Mesenchymal stem cell (in vitro differentiated cells and primary cell): Measurements from ENCODE around the gene DMD.
"Not testable (repeated sequence)": the region's sequence is repeated elsewhere in the genome, so short reads cannot be mapped to it uniquely, and the experiment has no call there.

ENCODE experiments used
- DNase-seq: peaks from one replicate; pipeline ENCODE4 v3.0.0-alpha.2; 2013
- H2AFZ ChIP-seq: one replicate; pipeline ENCODE4 v1.6.1; 2013; ENCODE audit warnings: low read depth, mild to moderate bottlenecking, control low read depth, inconsistent platforms, low read length, moderate library complexity
- H2AK5ac ChIP-seq: 2 replicates; pipeline ENCODE4 v1.6.1; 2013; ENCODE audit warnings: low read length, moderate library complexity, mild to moderate bottlenecking, inconsistent platforms; ENCODE audit not compliant: severe bottlenecking
- H2BK120ac ChIP-seq: one replicate; pipeline ENCODE4 v1.6.1; 2013; ENCODE audit warnings: low read depth, mild to moderate bottlenecking, inconsistent platforms, low read length, moderate library complexity
- H2BK12ac ChIP-seq, 2 experiments: one replicate each; pipeline ENCODE4 v1.6.1; 2013; ENCODE audit warnings: inconsistent platforms in 2 of 2, low read length in 2 of 2, mild to moderate bottlenecking in 2 of 2, moderate library complexity in 2 of 2, control low read depth in 1 of 2
- H2BK15ac ChIP-seq: one replicate; pipeline ENCODE4 v1.6.1; 2013; ENCODE audit warnings: mild to moderate bottlenecking, low read depth, inconsistent platforms; ENCODE audit not compliant: poor library complexity, severe bottlenecking
- H2BK5ac ChIP-seq: 2 replicates; pipeline ENCODE4 v1.6.1; 2013; ENCODE audit warnings: low read depth, mild to moderate bottlenecking, low read length, control low read depth, inconsistent platforms; ENCODE audit not compliant: poor library complexity, severe bottlenecking
- H3K14ac ChIP-seq, 2 experiments: one replicate each; pipeline ENCODE4 v1.6.1; 2013; ENCODE audit warnings: inconsistent platforms in 2 of 2, low read length in 2 of 2, control low read depth in 1 of 2, mild to moderate bottlenecking in 1 of 2, moderate library complexity in 1 of 2
- H3K18ac ChIP-seq, 2 experiments: one replicate each; pipeline ENCODE4 v1.6.1; 2013; ENCODE audit warnings: inconsistent platforms in 2 of 2, low read length in 2 of 2, control low read depth in 1 of 2, low read depth in 1 of 2, mild to moderate bottlenecking in 1 of 2
- H3K23ac ChIP-seq, 2 experiments: one replicate each; pipeline ENCODE4 v1.6.1; 2013; ENCODE audit warnings: inconsistent platforms in 2 of 2, low read length in 2 of 2, mild to moderate bottlenecking in 2 of 2, moderate library complexity in 2 of 2, control low read depth in 1 of 2
- H3K27ac ChIP-seq: 2 replicates; pipeline ENCODE4 v1.5.1; 2013; ENCODE audit warnings: mild to moderate bottlenecking, moderate library complexity, low read length, control low read depth, inconsistent platforms; ENCODE audit not compliant: poor library complexity, severe bottlenecking
- H3K27me3 ChIP-seq, 2 experiments: 2 replicates each; pipeline versions ENCODE4 v1.6.1 to v1.7.0; 2013; ENCODE audit warnings: low read length in 2 of 2, mild to moderate bottlenecking in 2 of 2, moderate library complexity in 2 of 2, control low read depth in 1 of 2, inconsistent platforms in 1 of 2; ENCODE audit not compliant: control insufficient read depth in 1 of 2, insufficient read depth in 1 of 2
- H3K36me3 ChIP-seq, 2 experiments: 2 replicates each; pipeline versions ENCODE4 v1.6.1 to v1.7.0; 2013; ENCODE audit warnings: low read length in 2 of 2, control low read depth in 1 of 2, inconsistent platforms in 1 of 2, low read depth in 1 of 2, mild to moderate bottlenecking in 1 of 2; ENCODE audit not compliant: insufficient read depth in 2 of 2, control insufficient read depth in 1 of 2
- H3K4ac ChIP-seq, 2 experiments: one replicate each; pipeline ENCODE4 v1.6.1; 2013; ENCODE audit warnings: inconsistent platforms in 2 of 2, low read length in 2 of 2, mild to moderate bottlenecking in 2 of 2, moderate library complexity in 2 of 2, control low read depth in 1 of 2, low read depth in 1 of 2
- H3K4me1 ChIP-seq: 2 replicates; pipeline ENCODE4 v1.6.1; 2013; ENCODE audit warnings: low read depth, low read length, control low read depth; ENCODE audit not compliant: control insufficient read depth, insufficient read depth
- H3K4me2 ChIP-seq: 2 replicates; pipeline ENCODE4 v1.6.1; 2013; ENCODE audit warnings: low read length, mild to moderate bottlenecking, inconsistent platforms; ENCODE audit not compliant: poor library complexity, severe bottlenecking
- H3K4me3 ChIP-seq, 2 experiments: 2 replicates each; pipeline versions ENCODE4 v1.5.1 to v1.7.0; 2013; ENCODE audit warnings: low read length in 2 of 2, mild to moderate bottlenecking in 2 of 2, control low read depth in 1 of 2, low read depth in 1 of 2; ENCODE audit not compliant: insufficient read depth in 1 of 2
- H3K79me1 ChIP-seq: replicated peaks from 2 replicates; pipeline ENCODE4 v1.6.1; 2013; ENCODE audit warnings: mild to moderate bottlenecking, control low read depth, low read length, inconsistent platforms; ENCODE audit not compliant: poor library complexity, severe bottlenecking
- H3K9ac ChIP-seq: 2 replicates; pipeline ENCODE4 v1.7.0; 2013; ENCODE audit warnings: mild to moderate bottlenecking, low read length, moderate library complexity
- H3K9me3 ChIP-seq: 2 replicates; pipeline ENCODE4 v1.7.0; 2013; ENCODE audit warnings: mild to moderate bottlenecking, low read length; ENCODE audit not compliant: control insufficient read depth
- H4K8ac ChIP-seq: one replicate; pipeline ENCODE4 v1.6.1; 2013; ENCODE audit warnings: inconsistent platforms, mild to moderate bottlenecking, low read length, moderate library complexity
- H4K91ac ChIP-seq: one replicate; pipeline ENCODE4 v1.6.1; 2013; ENCODE audit warnings: mild to moderate bottlenecking, low read length, inconsistent platforms
- WGBS: methylation state at CpG from one replicate; pipeline ENCODE4 v1.1.7; 2013; ENCODE audit warnings: mixed read lengths; 5-methylcytosine and 5-hydroxymethylcytosine counted together

Gene DMD

GRCh38 chrX:33073660-33074059 is 137.7 kb downstream of the DMD start:
- not testable (repeated sequence) for H3K14ac ChIP-seq, H2AFZ ChIP-seq, H3K9ac ChIP-seq, H4K8ac ChIP-seq, H3K9me3 ChIP-seq, H3K4me3 ChIP-seq, H2BK12ac ChIP-seq, H2BK15ac ChIP-seq, H2AK5ac ChIP-seq, H3K4me1 ChIP-seq, H3K79me1 ChIP-seq, H3K27ac ChIP-seq, H3K36me3 ChIP-seq, DNase-seq, H3K4me2 ChIP-seq, H2BK120ac ChIP-seq, H4K91ac ChIP-seq, H3K18ac ChIP-seq, H3K27me3 ChIP-seq, H3K4ac ChIP-seq, H2BK5ac ChIP-seq, H3K23ac ChIP-seq
- WGBS = 96% methylated on average over 5 of the region's 11 CpGs

DNA sequence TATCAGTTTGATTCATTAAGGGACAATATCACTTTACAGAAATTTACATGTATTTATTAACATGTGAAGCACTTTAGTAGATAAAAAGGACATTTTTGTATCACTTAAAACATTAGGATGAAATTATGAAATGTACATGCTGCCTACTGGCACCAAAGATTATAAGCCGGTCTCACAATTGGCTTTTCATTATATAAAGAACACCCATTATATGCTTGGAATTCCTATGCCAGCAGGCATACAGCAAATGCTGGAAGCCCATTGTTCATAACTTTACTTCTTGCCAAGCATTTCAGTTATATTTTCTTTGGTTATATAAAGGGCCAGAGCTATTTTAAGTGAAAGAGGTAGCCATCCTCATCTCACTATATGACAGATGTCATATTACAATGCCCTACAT is 145.9 kb downstream of the DMD start:
- WGBS = 100% methylated on average over 1 of the region's 1 CpG
- Histone ChIP-seq H3K14ac (no peak overlapping the region), H2BK120ac (no peak overlapping the region)

GRCh38 chrX:33062041-33062440 is 149.3 kb downstream of the DMD start:
- no peak overlapping the region for H3K9ac ChIP-seq
- H3K4ac ChIP-seq = no peak overlapping the region
- H3K27ac ChIP-seq = no peak overlapping the region
- H3K36me3 ChIP-seq = no peaks in the 10 kb centered on the region
- H2BK120ac ChIP-seq = no peak overlapping the region
- H4K8ac ChIP-seq = no peak overlapping the region
- H3K27me3 ChIP-seq = no peaks in the 10 kb centered on the region
- no peak overlapping the region for H2BK5ac ChIP-seq
- H3K4me2 ChIP-seq = no peak overlapping the region
- H3K4me1 ChIP-seq = no peaks in the 10 kb centered on the region
- H2BK15ac ChIP-seq = no peak overlapping the region
- H3K23ac ChIP-seq = no peak overlapping the region
- H3K9me3 ChIP-seq = no peaks in the 10 kb centered on the region
- no peak overlapping the region for H2AK5ac ChIP-seq
- no peak overlapping the region for H3K14ac ChIP-seq
- H2BK12ac ChIP-seq = no peak overlapping the region
- H3K79me1 ChIP-seq = no peaks in the 10 kb centered on the region
- WGBS = no CpG with 5 or more reads among the region's 1 CpG
- no peak overlapping the region for H2AFZ ChIP-seq
- H4K91ac ChIP-seq = no peak overlapping the region
- H3K4me3 ChIP-seq = no peak overlapping the region
- no peak for DNase-seq
- no peak overlapping the region for H3K18ac ChIP-seq

More for the DNA sequence above, 145.9 kb downstream of the DMD start:
- no peak overlapping the region for H2BK15ac ChIP-seq
- H3K36me3 ChIP-seq = no peaks in the 10 kb centered on the region
- H3K9me3 ChIP-seq = no peaks in the 10 kb centered on the region
- H3K18ac ChIP-seq = no peak overlapping the region
- no peak for DNase-seq
- no peak overlapping the region for H4K91ac ChIP-seq
- H3K27me3 ChIP-seq = no peaks in the 10 kb centered on the region
- no peak overlapping the region for H3K4me3 ChIP-seq
- no peak overlapping the region for H2BK5ac ChIP-seq
- H2AK5ac ChIP-seq = no peak overlapping the region
- no peak overlapping the region for H3K23ac ChIP-seq
- H2AFZ ChIP-seq = no peak overlapping the region
- H4K8ac ChIP-seq = no peak overlapping the region
- no peak overlapping the region for H3K4me2 ChIP-seq
- H3K4me1 ChIP-seq = no peaks in the 10 kb centered on the region
- H3K27ac ChIP-seq = no peak overlapping the region
- no peak overlapping the region for H3K4ac ChIP-seq
- H3K79me1 ChIP-seq = no peaks in the 10 kb centered on the region
- H2BK12ac ChIP-seq = no peak overlapping the region
- no peak overlapping the region for H3K9ac ChIP-seq

DNA sequence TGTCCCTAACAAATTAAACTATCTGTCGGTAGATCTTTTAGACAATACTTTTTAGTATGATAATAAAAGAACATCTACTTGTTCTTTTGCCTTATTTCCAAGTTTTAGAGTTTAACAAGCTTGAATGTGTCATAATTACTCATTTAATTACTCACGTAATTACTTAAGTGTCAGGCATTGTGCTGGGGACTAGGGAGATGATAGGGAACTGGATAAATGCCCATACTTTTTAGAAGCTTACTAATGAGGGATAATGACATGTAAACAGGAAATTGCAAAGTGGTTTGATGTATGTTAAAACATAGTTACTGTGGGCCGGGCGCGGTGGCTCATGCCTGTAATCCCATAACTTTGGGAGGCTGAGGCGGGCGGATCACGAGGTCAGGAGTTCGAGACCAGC is 158.3 kb downstream of the DMD start:
- Histone ChIP-seq H2BK120ac (no peak overlapping the region), H3K18ac (no peak overlapping the region), H2BK15ac (no peak overlapping the region), H2AFZ (no peak overlapping the region), H3K9me3 (no peaks in the 10 kb centered on the region), H3K79me1 (no peaks in the 10 kb centered on the region), H3K4me3 (no peak overlapping the region), H4K8ac (no peak overlapping the region), H3K4me1 (no peaks in the 10 kb centered on the region), H2BK5ac (no peak overlapping the region), H3K23ac (no peak overlapping the region), H3K14ac (no peak overlapping the region), H3K27me3 (no peaks in the 10 kb centered on the region), H3K9ac (no peak overlapping the region), H3K36me3 (no peaks in the 10 kb centered on the region), H2BK12ac (no peak overlapping the region), H3K4ac (no peak overlapping the region), H3K27ac (no peak overlapping the region), H2AK5ac (no peak overlapping the region), H3K4me2 (no peak overlapping the region), H4K91ac (no peak overlapping the region)
- no peak for DNase-seq
- WGBS = 73% methylated on average over 5 of the region's 9 CpGs
